Measurements from ENCODE around the gene SEC63. TPM values are rescaled to one million over a fixed set of nuclear protein-coding genes. Genes with fewer than 3 reads are reported as not detected.

Gene SEC63
- total and polyA plus RNA-seq, 7 experiments from 2014 or later, result 24.6 to 89.0 (median 84.8) TPM

GRCh38 chr6:107987805-107988204, 29.8 kb upstream of the SEC63 start:
- no peaks in the 10 kb centered on the region for H3K4me1 ChIP-seq (ENCODE audit: control insufficient read depth in 2 of 2, insufficient read depth in 2 of 2, low read length in 2 of 2)
- H3K27ac ChIP-seq (ENCODE audit: low read depth, low read length), result no peak overlapping the region
- H3K27me3 Mint-ChIP-seq, result peaks cover 0 to 4% (median 0%) of the 10 kb centered on the region in 5 donors
- no peak overlapping the region for H3K27ac Mint-ChIP-seq
- DNase-seq (no peak), ATAC-seq (no peak)
- no peak overlapping the region for H3K4me3 ChIP-seq (ENCODE audit: low read length)
- H3K36me3 Mint-ChIP-seq, result no peaks in the 10 kb centered on the region
- peaks cover 0 to 11% (median 4%) of the 10 kb centered on the region in 7 donors for H3K4me1 Mint-ChIP-seq
- no peaks in the 10 kb centered on the region for H3K9me3 ChIP-seq (ENCODE audit: control insufficient read depth in 2 of 3, low read length in 3 of 3)
- no peaks in the 10 kb centered on the region for H3K36me3 ChIP-seq (ENCODE audit: control insufficient read depth in 2 of 3, insufficient read depth in 3 of 3, low read length in 3 of 3)
- CTCF ChIA-PET, result no interaction called here
- no peak overlapping the region for H3K4me3 Mint-ChIP-seq
- intact Hi-C loops (cut with micrococcal nuclease), result loop anchor here in 1 of 2 donors (10.0 kb wide), 2 partner anchors 507 to 537 kb away; no protein-coding TSS in a partner anchor
- POLR2A ChIA-PET, result no interaction called here
- H3K27me3 ChIP-seq (ENCODE audit: control insufficient read depth in 2 of 2, insufficient read depth in 2 of 2, low read length in 2 of 2), result no peaks in the 10 kb centered on the region
- no peaks in the 10 kb centered on the region for H3K9me3 Mint-ChIP-seq

GRCh38 chr6:107985701-107986100, 27.7 kb upstream of the SEC63 start:
- Histone ChIP-seq H3K4me1 (ENCODE audit: control insufficient read depth in 2 of 2, insufficient read depth in 2 of 2, low read length in 2 of 2) (no peaks in the 10 kb centered on the region), H3K27ac (ENCODE audit: low read depth, low read length) (no peak overlapping the region), H3K27me3 (ENCODE audit: control insufficient read depth in 2 of 2, insufficient read depth in 2 of 2, low read length in 2 of 2) (no peaks in the 10 kb centered on the region), H3K4me3 (ENCODE audit: low read length) (no peak overlapping the region), H3K9me3 (ENCODE audit: control insufficient read depth in 2 of 3, low read length in 3 of 3) (no peaks in the 10 kb centered on the region), H3K36me3 (ENCODE audit: control insufficient read depth in 2 of 3, insufficient read depth in 3 of 3, low read length in 3 of 3) (no peaks in the 10 kb centered on the region)
- CTCF ChIA-PET, result no interaction called here
- no peak overlapping the region for H3K4me3 Mint-ChIP-seq
- H3K36me3 Mint-ChIP-seq, result no peaks in the 10 kb centered on the region
- H3K27ac Mint-ChIP-seq, result no peak overlapping the region
- H3K27me3 Mint-ChIP-seq, result peaks cover 0 to 14% (median 0%) of the 10 kb centered on the region in 5 donors
- DNase-seq, result no peak
- ATAC-seq, result no peak
- POLR2A ChIA-PET, result no interaction called here
- intact Hi-C loops (cut with micrococcal nuclease), result loop anchor here in 1 of 2 donors (10.0 kb wide), 2 partner anchors 509 to 539 kb away; no protein-coding TSS in a partner anchor
- no peaks in the 10 kb centered on the region for H3K9me3 Mint-ChIP-seq
- peaks cover 0 to 2% (median 0%) of the 10 kb centered on the region in 7 donors for H3K4me1 Mint-ChIP-seq

GRCh38 chr6:107983811-107984210, 25.8 kb upstream of the SEC63 start:
- peaks cover 0 to 14% (median 0%) of the 10 kb centered on the region in 5 donors for H3K27me3 Mint-ChIP-seq
- no peak for DNase-seq
- Histone ChIP-seq H3K9me3 (ENCODE audit: control insufficient read depth in 2 of 3, low read length in 3 of 3) (no peaks in the 10 kb centered on the region), H3K4me3 (ENCODE audit: low read length) (no peak overlapping the region), H3K36me3 (ENCODE audit: control insufficient read depth in 2 of 3, insufficient read depth in 3 of 3, low read length in 3 of 3) (no peaks in the 10 kb centered on the region), H3K4me1 (ENCODE audit: control insufficient read depth in 2 of 2, insufficient read depth in 2 of 2, low read length in 2 of 2) (no peaks in the 10 kb centered on the region), H3K27me3 (ENCODE audit: control insufficient read depth in 2 of 2, insufficient read depth in 2 of 2, low read length in 2 of 2) (no peaks in the 10 kb centered on the region), H3K27ac (ENCODE audit: low read depth, low read length) (no peak overlapping the region)
- intact Hi-C loops (cut with micrococcal nuclease), result loop anchor here (5.0 to 10.0 kb wide), 3 partner anchors 68 to 541 kb away; no protein-coding TSS in a partner anchor
- CTCF ChIA-PET, result no interaction called here
- no peak overlapping the region for H3K4me3 Mint-ChIP-seq
- H3K36me3 Mint-ChIP-seq, result no peaks in the 10 kb centered on the region
- peaks cover 0 to 3% (median 0%) of the 10 kb centered on the region in 7 donors for H3K4me1 Mint-ChIP-seq
- no peak for ATAC-seq
- no peaks in the 10 kb centered on the region for H3K9me3 Mint-ChIP-seq
- POLR2A ChIA-PET, result no interaction called here
- no peak overlapping the region for H3K27ac Mint-ChIP-seq

- Mint-ChIP-seq H3K27ac (peak overlapping the region in 1 of 9 donors; percentile 3), H3K27me3 (peaks cover 0 to 14% (median 0%) of the 10 kb centered on the region in 5 donors), H3K4me3 (no peak overlapping the region), H3K9me3 (no peaks in the 10 kb centered on the region), H3K36me3 (no peaks in the 10 kb centered on the region), H3K4me1 (peaks cover 0 to 3% (median 0%) of the 10 kb centered on the region in 7 donors)
- no peak for ATAC-seq
- no peak overlapping the region for H3K4me3 ChIP-seq (ENCODE audit: low read length)
- H3K9me3 ChIP-seq (ENCODE audit: control insufficient read depth in 2 of 3, low read length in 3 of 3), result no peaks in the 10 kb centered on the region
- ChIA-PET POLR2A (no interaction called here), CTCF (no interaction called here)
- H3K4me1 ChIP-seq (ENCODE audit: control insufficient read depth in 2 of 2, insufficient read depth in 2 of 2, low read length in 2 of 2), result no peaks in the 10 kb centered on the region
- no peaks in the 10 kb centered on the region for H3K36me3 ChIP-seq (ENCODE audit: control insufficient read depth in 2 of 3, insufficient read depth in 3 of 3, low read length in 3 of 3)
- no peak overlapping the region for H3K27ac ChIP-seq (ENCODE audit: low read depth, low read length)
- no peak for DNase-seq
- intact Hi-C loops (cut with micrococcal nuclease), result loop anchor here (5.0 to 10.0 kb wide), 3 partner anchors 70 to 542 kb away; no protein-coding TSS in a partner anchor
- H3K27me3 ChIP-seq (ENCODE audit: control insufficient read depth in 2 of 2, insufficient read depth in 2 of 2, low read length in 2 of 2), result no peaks in the 10 kb centered on the region
Observed at GRCh38 chr6:107982486-107982885, 24.5 kb upstream of the SEC63 start.

GRCh38 chr6:107981695-107982094, 23.7 kb upstream of the SEC63 start:
- Histone ChIP-seq H3K27me3 (ENCODE audit: control insufficient read depth in 2 of 2, insufficient read depth in 2 of 2, low read length in 2 of 2) (no peaks in the 10 kb centered on the region), H3K4me1 (ENCODE audit: control insufficient read depth in 2 of 2, insufficient read depth in 2 of 2, low read length in 2 of 2) (no peaks in the 10 kb centered on the region), H3K4me3 (ENCODE audit: low read length) (no peak overlapping the region), H3K36me3 (ENCODE audit: control insufficient read depth in 2 of 3, insufficient read depth in 3 of 3, low read length in 3 of 3) (no peaks in the 10 kb centered on the region), H3K9me3 (ENCODE audit: control insufficient read depth in 2 of 3, low read length in 3 of 3) (no peaks in the 10 kb centered on the region), H3K27ac (ENCODE audit: low read depth, low read length) (no peak overlapping the region)
- H3K27ac Mint-ChIP-seq, result no peak overlapping the region
- POLR2A ChIA-PET, result no interaction called here
- H3K4me3 Mint-ChIP-seq, result no peak overlapping the region
- H3K4me1 Mint-ChIP-seq, result peaks cover 0 to 3% (median 0%) of the 10 kb centered on the region in 7 donors
- CTCF ChIA-PET, result interaction anchor here (0.6 kb wide), 1 partner anchor 543 kb away, joined by 6 read pairs; no protein-coding TSS in a partner anchor
- no peak for DNase-seq
- no peak for ATAC-seq
- no peaks in the 10 kb centered on the region for H3K9me3 Mint-ChIP-seq
- no peaks in the 10 kb centered on the region for H3K36me3 Mint-ChIP-seq
- intact Hi-C loops (cut with micrococcal nuclease), result loop anchor here (2.0 to 10.0 kb wide), 4 partner anchors 69 to 543 kb away; no protein-coding TSS in a partner anchor
- peaks cover 0 to 14% (median 0%) of the 10 kb centered on the region in 5 donors for H3K27me3 Mint-ChIP-seq

- Histone ChIP-seq H3K27me3 (ENCODE audit: control insufficient read depth in 2 of 2, insufficient read depth in 2 of 2, low read length in 2 of 2) (no peaks in the 10 kb centered on the region), H3K9me3 (ENCODE audit: control insufficient read depth in 2 of 3, low read length in 3 of 3) (no peaks in the 10 kb centered on the region), H3K36me3 (ENCODE audit: control insufficient read depth in 2 of 3, insufficient read depth in 3 of 3, low read length in 3 of 3) (no peaks in the 10 kb centered on the region), H3K4me1 (ENCODE audit: control insufficient read depth in 2 of 2, insufficient read depth in 2 of 2, low read length in 2 of 2) (no peaks in the 10 kb centered on the region), H3K27ac (ENCODE audit: low read depth, low read length) (no peak overlapping the region), H3K4me3 (ENCODE audit: low read length) (no peak overlapping the region)
- H3K27ac Mint-ChIP-seq, result no peak overlapping the region
- H3K27me3 Mint-ChIP-seq, result peaks cover 0 to 15% (median 0%) of the 10 kb centered on the region in 5 donors
- DNase-seq, result no peak
- ChIA-PET POLR2A (interaction anchor here (0.6 kb wide), 1 partner anchor 36 kb away, joined by 3 read pairs; no protein-coding TSS in a partner anchor), CTCF (interaction anchor here (0.6 to 0.7 kb wide), 2 partner anchors 9 to 576 kb away, joined by 3 to 7 read pairs; no protein-coding TSS in a partner anchor)
- H3K9me3 Mint-ChIP-seq, result no peaks in the 10 kb centered on the region
- peaks cover 0 to 12% (median 0%) of the 10 kb centered on the region in 7 donors for H3K4me1 Mint-ChIP-seq
- no peak for ATAC-seq
- peaks cover 0 to 2% (median 0%) of the 10 kb centered on the region in 5 donors for H3K36me3 Mint-ChIP-seq
- no peak overlapping the region for H3K4me3 Mint-ChIP-seq
- intact Hi-C loops (cut with micrococcal nuclease), result loop anchor here in 1 of 2 donors (1.0 kb wide), 1 partner anchor 549 kb away; no protein-coding TSS in a partner anchor
Observed at GRCh38 chr6:107977283-107977682, 19.3 kb upstream of the SEC63 start.
